Measurements from ENCODE around the gene GRIN3A. TPM values are rescaled to one million over a fixed set of nuclear protein-coding genes. Genes with fewer than 3 reads are reported as not detected.
A peak's percentile ranks its signal among the peaks of the same experiment; 100 is the strongest.

Gene GRIN3A
- total RNA-seq, 1 experiment from 2014 or later = not detected

- H3K27me3 ChIP-seq (ENCODE audit: control insufficient read depth, insufficient read depth, low read length) = no peaks in the 10 kb centered on the region; the same call in 1 of the 2 replicates
- no peaks in the 10 kb centered on the region for H3K36me3 ChIP-seq (replicated peaks; ENCODE audit: control insufficient read depth, insufficient read depth, low read length)
- no peak for DNase-seq
- no peak overlapping the region for H3K4me3 ChIP-seq (ENCODE audit: insufficient read depth, low read depth, low read length)
Observed at GRCh38 chr9:101718192-101718591, 20.3 kb downstream of the GRIN3A start.

GRCh38 chr9:101716629-101717028 lies 21.8 kb downstream of the GRIN3A start:
- Histone ChIP-seq H3K4me3 (ENCODE audit: insufficient read depth, low read depth, low read length) (no peak overlapping the region), H3K27me3 (ENCODE audit: control insufficient read depth, insufficient read depth, low read length) (no peaks in the 10 kb centered on the region; the same call in 1 of the 2 replicates), H3K36me3 (replicated peaks; ENCODE audit: control insufficient read depth, insufficient read depth, low read length) (no peaks in the 10 kb centered on the region)
- no peak for DNase-seq

GRCh38 chr9:101711330-101711941 lies 27.0 kb downstream of the GRIN3A start:
- Histone ChIP-seq H3K36me3 (replicated peaks; ENCODE audit: control insufficient read depth, insufficient read depth, low read length) (no peaks in the 10 kb centered on the region), H3K4me3 (ENCODE audit: insufficient read depth, low read depth, low read length) (no peak overlapping the region), H3K27me3 (ENCODE audit: control insufficient read depth, insufficient read depth, low read length) (no peaks in the 10 kb centered on the region; the same call in 1 of the 2 replicates)
- DNase-seq = peak; percentile 42

- H3K27me3 ChIP-seq (ENCODE audit: control insufficient read depth, insufficient read depth, low read length) = no peaks in the 10 kb centered on the region; the same call in 1 of the 2 replicates
- DNase-seq = no peak
- H3K4me3 ChIP-seq (ENCODE audit: insufficient read depth, low read depth, low read length) = no peak overlapping the region
- no peaks in the 10 kb centered on the region for H3K36me3 ChIP-seq (replicated peaks; ENCODE audit: control insufficient read depth, insufficient read depth, low read length)
Observed at GRCh38 chr9:101708855-101709254, 29.6 kb downstream of the GRIN3A start.

- Histone ChIP-seq H3K4me3 (ENCODE audit: insufficient read depth, low read depth, low read length) (no peak overlapping the region), H3K27me3 (ENCODE audit: control insufficient read depth, insufficient read depth, low read length) (no peaks in the 10 kb centered on the region; the same call in 1 of the 2 replicates), H3K36me3 (replicated peaks; ENCODE audit: control insufficient read depth, insufficient read depth, low read length) (no peaks in the 10 kb centered on the region)
- DNase-seq = no peak
Observed at GRCh38 chr9:101707721-101708120, 30.7 kb downstream of the GRIN3A start.

GRCh38 chr9:101706997-101707396 lies 31.4 kb downstream of the GRIN3A start:
- H3K4me3 ChIP-seq (ENCODE audit: insufficient read depth, low read depth, low read length) = no peak overlapping the region
- no peaks in the 10 kb centered on the region for H3K36me3 ChIP-seq (replicated peaks; ENCODE audit: control insufficient read depth, insufficient read depth, low read length)
- DNase-seq = no peak
- no peaks in the 10 kb centered on the region; the same call in 1 of the 2 replicates for H3K27me3 ChIP-seq (ENCODE audit: control insufficient read depth, insufficient read depth, low read length)

GRCh38 chr9:101706261-101706798 lies 32.1 kb downstream of the GRIN3A start:
- Histone ChIP-seq H3K36me3 (replicated peaks; ENCODE audit: control insufficient read depth, insufficient read depth, low read length) (no peaks in the 10 kb centered on the region), H3K27me3 (ENCODE audit: control insufficient read depth, insufficient read depth, low read length) (no peaks in the 10 kb centered on the region; the same call in 1 of the 2 replicates), H3K4me3 (ENCODE audit: insufficient read depth, low read depth, low read length) (no peak overlapping the region)
- DNase-seq = no peak

GRCh38 chr9:101705135-101705661 lies 33.2 kb downstream of the GRIN3A start:
- peak; percentile 17 for DNase-seq
- Histone ChIP-seq H3K36me3 (replicated peaks; ENCODE audit: control insufficient read depth, insufficient read depth, low read length) (no peaks in the 10 kb centered on the region), H3K4me3 (ENCODE audit: insufficient read depth, low read depth, low read length) (peak overlapping the region; percentile 23), H3K27me3 (ENCODE audit: control insufficient read depth, insufficient read depth, low read length) (no peaks in the 10 kb centered on the region; the same call in 1 of the 2 replicates)

GRCh38 chr9:101702257-101702656 lies 36.2 kb downstream of the GRIN3A start:
- Histone ChIP-seq H3K36me3 (replicated peaks; ENCODE audit: control insufficient read depth, insufficient read depth, low read length) (no peaks in the 10 kb centered on the region), H3K4me3 (ENCODE audit: insufficient read depth, low read depth, low read length) (no peak overlapping the region), H3K27me3 (ENCODE audit: control insufficient read depth, insufficient read depth, low read length) (no peaks in the 10 kb centered on the region; the same call in 1 of the 2 replicates)
- DNase-seq = no peak

- Histone ChIP-seq H3K4me3 (ENCODE audit: insufficient read depth, low read depth, low read length) (no peak overlapping the region), H3K27me3 (ENCODE audit: control insufficient read depth, insufficient read depth, low read length) (no peaks in the 10 kb centered on the region)
Observed at GRCh38 chr9:101693546-101694336, 44.7 kb downstream of the GRIN3A start.

GRCh38 chr9:101691657-101692056 lies 46.8 kb downstream of the GRIN3A start:
- Histone ChIP-seq H3K36me3 (replicated peaks; ENCODE audit: control insufficient read depth, insufficient read depth, low read length) (no peaks in the 10 kb centered on the region), H3K27me3 (ENCODE audit: control insufficient read depth, insufficient read depth, low read length) (no peaks in the 10 kb centered on the region), H3K4me3 (ENCODE audit: insufficient read depth, low read depth, low read length) (no peak overlapping the region)
- DNase-seq = no peak

More at GRCh38 chr9:101693546-101694336, 44.7 kb downstream of the GRIN3A start:
- no peaks in the 10 kb centered on the region for H3K36me3 ChIP-seq (replicated peaks; ENCODE audit: control insufficient read depth, insufficient read depth, low read length)
- no peak for DNase-seq

- DNase-seq = no peak
- Histone ChIP-seq H3K27me3 (ENCODE audit: control insufficient read depth, insufficient read depth, low read length) (no peaks in the 10 kb centered on the region), H3K4me3 (ENCODE audit: insufficient read depth, low read depth, low read length) (no peak overlapping the region), H3K36me3 (replicated peaks; ENCODE audit: control insufficient read depth, insufficient read depth, low read length) (no peaks in the 10 kb centered on the region)
Observed at GRCh38 chr9:101689039-101689438, 49.4 kb downstream of the GRIN3A start.

GRCh38 chr9:101684665-101685064 lies 53.8 kb downstream of the GRIN3A start:
- no peaks in the 10 kb centered on the region for H3K27me3 ChIP-seq (ENCODE audit: control insufficient read depth, insufficient read depth, low read length)
- no peaks in the 10 kb centered on the region for H3K36me3 ChIP-seq (replicated peaks; ENCODE audit: control insufficient read depth, insufficient read depth, low read length)
- H3K4me3 ChIP-seq (ENCODE audit: insufficient read depth, low read depth, low read length) = no peak overlapping the region
- DNase-seq = no peak

- H3K4me3 ChIP-seq (ENCODE audit: insufficient read depth, low read depth, low read length) = no peak overlapping the region
- no peaks in the 10 kb centered on the region for H3K27me3 ChIP-seq (ENCODE audit: control insufficient read depth, insufficient read depth, low read length)
- no peaks in the 10 kb centered on the region for H3K36me3 ChIP-seq (replicated peaks; ENCODE audit: control insufficient read depth, insufficient read depth, low read length)
- no peak for DNase-seq
Observed at GRCh38 chr9:101683236-101683635, 55.2 kb downstream of the GRIN3A start.

GRCh38 chr9:101677861-101678260 lies 60.6 kb downstream of the GRIN3A start:
- Histone ChIP-seq H3K36me3 (replicated peaks; ENCODE audit: control insufficient read depth, insufficient read depth, low read length) (no peaks in the 10 kb centered on the region), H3K27me3 (ENCODE audit: control insufficient read depth, insufficient read depth, low read length) (no peaks in the 10 kb centered on the region), H3K4me3 (ENCODE audit: insufficient read depth, low read depth, low read length) (no peak overlapping the region)
- DNase-seq = no peak
